HG02970 (cell line): ENCODE results near the gene KCTD20.

ENCODE experiments used
- ATAC-seq: cut with Tn5 transposase; IDR thresholded peaks from one replicate; pipeline ENCODE4 v1.9.1; 2021; ENCODE audit warnings: mild to moderate bottlenecking, moderate library complexity, moderate number of reproducible peaks; ENCODE audit not compliant: unreplicated experiment, low FRiP score

Gene KCTD20

DNA sequence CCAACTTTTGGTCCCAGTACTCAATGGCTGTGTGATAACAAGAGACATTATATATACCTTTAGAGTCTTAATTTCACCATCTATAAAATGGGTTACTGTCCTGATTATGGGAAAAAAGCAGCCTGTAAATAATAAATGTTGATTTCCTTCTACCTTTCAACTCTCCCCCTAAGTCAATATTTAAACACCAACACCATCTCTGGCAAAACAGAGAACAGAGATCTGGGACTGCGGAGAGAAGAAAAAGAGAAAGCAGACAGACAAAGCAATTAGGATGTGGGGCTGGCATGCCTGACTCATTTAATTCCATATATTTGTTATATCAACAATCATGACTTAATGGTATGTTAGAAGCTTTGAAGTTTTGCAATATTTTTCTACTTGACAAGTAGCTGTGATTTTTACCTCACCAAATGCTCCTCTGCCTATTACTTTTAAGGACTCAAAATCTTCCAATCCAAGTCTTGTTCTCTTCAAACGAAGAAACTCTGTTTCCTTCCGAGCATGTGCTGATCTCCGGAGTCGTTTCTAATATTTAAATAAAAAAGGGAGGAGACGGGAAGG lies 81.2 kb downstream of the KCTD20 start:
- no peak for ATAC-seq

- ATAC-seq = no peak
Observed at GRCh38 chr6:36524871-36525270, 82.1 kb downstream of the KCTD20 start.

GRCh38 chr6:36525346-36525745 lies 82.5 kb downstream of the KCTD20 start:
- no peak for ATAC-seq

GRCh38 chr6:36526066-36526465 lies 83.3 kb downstream of the KCTD20 start:
- no peak for ATAC-seq

- ATAC-seq = no peak
Observed at GRCh38 chr6:36533321-36533720, 90.5 kb downstream of the KCTD20 start.

GRCh38 chr6:36536873-36537547 lies 94.2 kb downstream of the KCTD20 start:
- ATAC-seq = no peak

DNA sequence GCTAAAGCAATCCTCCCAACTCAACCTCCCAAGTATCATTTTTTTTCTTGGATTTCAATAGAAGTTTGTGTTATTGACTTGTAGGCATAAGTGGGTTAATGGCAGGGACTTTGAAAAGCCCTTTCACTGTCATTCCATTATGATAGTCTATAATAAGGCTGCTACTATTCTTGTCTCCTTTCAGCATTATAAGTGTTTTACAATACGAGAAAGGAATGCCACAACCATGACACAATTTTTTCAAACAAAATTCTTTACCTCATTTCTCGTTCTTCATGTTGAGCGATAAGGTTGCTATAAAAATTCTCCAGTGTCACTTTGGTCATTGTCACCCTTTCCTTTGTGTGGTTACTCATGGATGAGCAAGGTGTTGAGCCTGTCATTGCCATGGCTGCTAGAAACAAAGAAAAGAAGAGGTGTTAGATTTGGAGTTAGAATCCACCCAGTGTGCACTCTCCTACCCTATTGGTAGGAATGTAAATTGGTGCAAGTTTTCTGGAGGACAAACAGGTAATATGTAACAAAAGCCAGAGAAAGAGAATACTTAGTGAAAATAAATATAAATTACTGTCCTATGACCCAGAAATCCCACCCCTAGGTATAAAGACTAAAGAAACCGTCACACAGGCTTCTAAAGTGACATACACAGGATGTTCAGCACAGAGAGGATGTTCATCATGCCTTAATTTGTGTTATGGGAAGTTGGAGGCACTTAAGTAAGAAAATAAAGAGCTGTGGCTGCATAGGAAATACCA lies 97.2 kb downstream of the KCTD20 start:
- no peak for ATAC-seq
